C4-2B (cell line): ENCODE measurements around the gene MBNL3.

Experiments used
- H3K27ac ChIP-seq: fragments of 450-650 bp; 2 replicates; pipeline ENCODE4 v1.5.1; 2017
- ZFX ChIP-seq: fragments of 450-650 bp; IDR thresholded peaks from 2 replicates; pipeline ENCODE4 v1.6.1; 2017
- TF ChIP-seq, protein P1 (sequence below): fragments of 450-650 bp; conservative IDR thresholded peaks from 2 replicates; pipeline ENCODE4 v1.5.1; 2017; ENCODE audit warnings: mild to moderate bottlenecking

MBNL3 gene

DNA sequence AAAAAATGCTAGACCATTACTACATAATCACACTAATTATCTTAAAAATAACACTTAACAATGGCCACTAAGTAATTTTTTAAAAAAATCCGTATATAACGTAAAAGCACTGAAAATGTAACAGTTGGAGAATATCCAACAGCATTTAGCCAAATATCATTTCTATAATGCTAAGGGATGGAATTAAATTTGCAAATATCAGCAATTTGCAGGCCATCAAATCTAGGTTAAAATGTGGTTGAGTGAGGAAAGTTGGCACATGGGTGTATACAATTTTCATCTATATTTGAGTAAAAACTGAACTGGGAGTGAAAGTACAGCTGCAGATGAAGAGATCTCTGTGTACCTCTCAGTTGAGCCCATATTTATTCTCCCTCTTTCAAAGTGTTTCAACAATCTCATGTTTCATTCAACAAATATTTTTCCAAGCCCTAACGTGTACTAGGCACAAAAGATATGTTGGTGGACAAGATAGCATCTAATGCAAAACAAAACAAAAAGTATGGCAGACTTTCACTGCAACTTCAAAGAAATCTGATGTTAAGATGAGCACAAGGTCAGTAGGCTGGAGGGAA is 63.0 kb downstream of the MBNL3 start:
- no peak for TF ChIP-seq ZFX
- TF ChIP-seq, protein P1, sequence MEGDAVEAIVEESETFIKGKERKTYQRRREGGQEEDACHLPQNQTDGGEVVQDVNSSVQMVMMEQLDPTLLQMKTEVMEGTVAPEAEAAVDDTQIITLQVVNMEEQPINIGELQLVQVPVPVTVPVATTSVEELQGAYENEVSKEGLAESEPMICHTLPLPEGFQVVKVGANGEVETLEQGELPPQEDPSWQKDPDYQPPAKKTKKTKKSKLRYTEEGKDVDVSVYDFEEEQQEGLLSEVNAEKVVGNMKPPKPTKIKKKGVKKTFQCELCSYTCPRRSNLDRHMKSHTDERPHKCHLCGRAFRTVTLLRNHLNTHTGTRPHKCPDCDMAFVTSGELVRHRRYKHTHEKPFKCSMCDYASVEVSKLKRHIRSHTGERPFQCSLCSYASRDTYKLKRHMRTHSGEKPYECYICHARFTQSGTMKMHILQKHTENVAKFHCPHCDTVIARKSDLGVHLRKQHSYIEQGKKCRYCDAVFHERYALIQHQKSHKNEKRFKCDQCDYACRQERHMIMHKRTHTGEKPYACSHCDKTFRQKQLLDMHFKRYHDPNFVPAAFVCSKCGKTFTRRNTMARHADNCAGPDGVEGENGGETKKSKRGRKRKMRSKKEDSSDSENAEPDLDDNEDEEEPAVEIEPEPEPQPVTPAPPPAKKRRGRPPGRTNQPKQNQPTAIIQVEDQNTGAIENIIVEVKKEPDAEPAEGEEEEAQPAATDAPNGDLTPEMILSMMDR, result no peak
- no peak overlapping the region for H3K27ac ChIP-seq

DNA sequence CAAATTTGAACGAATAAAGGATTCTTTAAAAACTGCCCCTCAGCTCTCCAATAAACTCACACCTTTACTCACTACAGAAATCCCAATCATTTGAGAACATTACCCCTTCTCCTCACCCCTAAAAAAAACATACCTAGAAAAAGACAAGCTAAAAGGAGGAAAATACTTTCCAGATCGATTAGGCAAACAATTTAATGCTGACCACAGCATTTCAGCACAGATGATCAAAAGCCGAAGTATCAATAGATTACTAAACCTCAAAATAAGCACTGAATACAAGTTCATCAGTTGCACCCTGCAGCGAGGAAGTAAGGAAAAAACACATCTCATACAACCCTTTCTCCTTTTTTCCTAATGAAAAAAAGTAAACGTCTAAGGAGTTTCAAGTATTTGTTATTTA is 65.5 kb downstream of the MBNL3 start:
- TF ChIP-seq ZFX, result no peak
- TF ChIP-seq, protein P1, result no peak
- no peak overlapping the region for H3K27ac ChIP-seq

GRCh38 chrX:132415012-132415411 is 73.8 kb downstream of the MBNL3 start:
- TF ChIP-seq, protein P1, result no peak
- no peak for TF ChIP-seq ZFX
- no peak overlapping the region for H3K27ac ChIP-seq

GRCh38 chrX:132414404-132414803 is 74.4 kb downstream of the MBNL3 start:
- TF ChIP-seq, protein P1, result no peak
- TF ChIP-seq ZFX, result no peak
- no peak overlapping the region for H3K27ac ChIP-seq

DNA sequence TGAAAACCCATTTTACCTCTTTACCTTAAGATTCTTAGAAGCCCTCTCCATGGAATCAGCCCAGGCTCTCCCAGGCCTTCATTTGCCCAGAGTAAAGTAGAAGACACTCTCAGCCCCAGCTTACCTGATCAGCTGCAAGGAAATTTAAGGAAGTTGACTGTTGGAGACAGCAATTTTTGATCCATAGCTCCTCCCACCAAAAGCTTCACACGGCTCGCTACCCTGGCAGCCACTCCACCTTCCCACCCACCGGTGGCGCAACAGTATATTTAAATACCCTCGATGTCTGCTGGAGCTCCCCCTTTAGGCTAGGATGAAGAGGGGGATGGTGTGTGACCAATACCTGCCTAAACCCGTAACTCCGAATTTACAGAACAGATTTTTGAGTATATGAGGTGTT is 75.4 kb downstream of the MBNL3 start:
- TF ChIP-seq, protein P1, result no peak
- TF ChIP-seq ZFX, result no peak
- H3K27ac ChIP-seq, result no peak overlapping the region

DNA sequence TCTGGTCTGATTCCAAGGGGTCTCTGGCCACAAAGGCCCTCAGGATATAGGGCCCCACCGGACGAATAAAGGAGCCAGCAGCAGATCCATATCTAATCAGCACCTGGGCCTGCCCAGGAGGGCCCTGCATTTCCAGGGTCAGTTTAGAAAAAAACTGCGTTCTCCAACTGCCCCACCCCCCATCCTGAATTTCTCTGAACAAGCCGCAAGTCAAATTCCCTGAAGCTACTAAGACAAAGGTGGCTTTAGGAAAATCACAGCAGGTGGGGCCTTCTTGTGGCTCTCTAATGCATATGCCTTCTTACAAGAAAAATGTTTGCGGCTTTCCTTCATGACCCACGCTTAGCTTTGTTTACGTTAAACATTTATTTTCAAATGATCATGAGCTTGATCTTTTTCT is 76.6 kb downstream of the MBNL3 start:
- TF ChIP-seq, protein P1, result no peak
- no peak for TF ChIP-seq ZFX
- no peak overlapping the region for H3K27ac ChIP-seq

DNA sequence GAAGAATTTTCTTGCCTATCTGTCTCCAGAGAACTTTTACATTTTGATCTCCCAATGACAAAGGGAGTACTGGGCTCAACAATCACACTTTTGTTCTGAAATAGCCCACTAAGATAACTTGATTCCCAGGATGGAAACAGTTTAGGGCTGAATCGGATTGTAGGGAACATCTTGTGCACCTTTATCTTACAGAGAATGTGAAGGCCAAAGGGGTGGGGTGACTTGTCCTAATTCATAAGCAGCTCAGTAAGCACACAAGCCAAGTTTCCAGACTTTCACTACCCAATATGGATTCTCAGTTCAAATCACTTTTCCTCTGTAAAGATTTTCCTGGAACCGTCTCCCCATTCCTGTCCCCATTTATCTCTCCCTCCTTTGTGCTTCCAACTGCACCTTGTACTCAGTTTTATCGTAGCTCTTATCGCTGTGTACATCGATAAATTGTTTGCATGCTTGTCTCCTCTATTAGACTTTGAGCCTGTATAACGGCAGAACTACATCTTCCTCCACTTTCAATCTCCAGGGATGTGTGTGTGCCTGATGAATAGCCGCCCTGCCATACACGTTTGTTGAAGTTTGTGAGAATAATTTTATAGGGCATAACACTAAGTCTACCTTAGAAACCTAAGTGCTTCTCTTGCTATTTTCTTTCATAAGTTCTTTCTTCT is 77.4 kb downstream of the MBNL3 start:
- TF ChIP-seq, protein P1, result no peak
- TF ChIP-seq ZFX, result no peak
- no peak overlapping the region for H3K27ac ChIP-seq
